Measurements from ENCODE around the gene AMBP.
"Not testable (repeated sequence)": the region's sequence is repeated elsewhere in the genome, so short reads cannot be mapped to it uniquely, and the experiment has no call there.

The AMBP gene

GRCh38 chr9:114091711-114092110 lies 13.6 kb upstream of the AMBP start:
- DNase-seq (ENCODE audit: low spot score), result no peak

GRCh38 chr9:114090798-114091197 lies 12.7 kb upstream of the AMBP start:
- DNase-seq (ENCODE audit: low spot score), result no peak

- DNase-seq (ENCODE audit: low spot score), result no peak
Measured at GRCh38 chr9:114089206-114089840, 11.2 kb upstream of the AMBP start.

GRCh38 chr9:114088571-114089170 lies 10.6 kb upstream of the AMBP start:
- DNase-seq (ENCODE audit: low spot score), result no peak

- no peak for DNase-seq (ENCODE audit: low spot score)
Measured at GRCh38 chr9:114087721-114088120, 9.6 kb upstream of the AMBP start.

- DNase-seq (ENCODE audit: low spot score), result no peak
Measured at GRCh38 chr9:114086607-114087006, 8.5 kb upstream of the AMBP start.

- no peak for DNase-seq (ENCODE audit: low spot score)
Measured at GRCh38 chr9:114086009-114086408, 7.9 kb upstream of the AMBP start.

GRCh38 chr9:114085387-114085789 lies 7.3 kb upstream of the AMBP start:
- no peak for DNase-seq (ENCODE audit: low spot score)

GRCh38 chr9:114084282-114085073 lies 6.4 kb upstream of the AMBP start:
- DNase-seq (ENCODE audit: low spot score), result no peak

GRCh38 chr9:114083666-114084065 lies 5.6 kb upstream of the AMBP start:
- DNase-seq (ENCODE audit: low spot score), result no peak

GRCh38 chr9:114082763-114083412 lies 4.8 kb upstream of the AMBP start:
- DNase-seq (ENCODE audit: low spot score), result not testable (repeated sequence)

GRCh38 chr9:114082017-114082762 lies 4.1 kb upstream of the AMBP start:
- DNase-seq (ENCODE audit: low spot score), result peak; percentile 79

GRCh38 chr9:114081441-114082016 lies 3.4 kb upstream of the AMBP start:
- peak; percentile 41 for DNase-seq (ENCODE audit: low spot score)

GRCh38 chr9:114080773-114081440 lies 2.8 kb upstream of the AMBP start:
- peak; percentile 52 for DNase-seq (ENCODE audit: low spot score)

GRCh38 chr9:114080195-114080772 lies 2.2 kb upstream of the AMBP start:
- no peak for DNase-seq (ENCODE audit: low spot score)

- no peak for DNase-seq (ENCODE audit: low spot score)
Measured at GRCh38 chr9:114078781-114079156, 669 bp upstream of the AMBP start.

GRCh38 chr9:114077162-114077837 lies 800 bp downstream of the AMBP start:
- no peak for DNase-seq (ENCODE audit: low spot score)

GRCh38 chr9:114076237-114077161 lies 1.6 kb downstream of the AMBP start:
- DNase-seq (ENCODE audit: low spot score), result no peak

- no peak for DNase-seq (ENCODE audit: low spot score)
Measured at GRCh38 chr9:114075602-114076001, 2.5 kb downstream of the AMBP start.
